GM23248 (cell line): ENCODE results near the gene RFX2. TPM values are rescaled to one million over a fixed set of nuclear protein-coding genes. Genes with fewer than 3 reads are reported as not detected.
"Not testable (repeated sequence)": the region's sequence is repeated elsewhere in the genome, so short reads cannot be mapped to it uniquely, and the experiment has no call there.

Experiments
- DNase-seq: peaks from one replicate; pipeline ENCODE4 v3.0.0-alpha.2; 2015
- H2AFZ ChIP-seq: fragments of 200-600 bp; sonication (generic); 2 replicates; pipeline ENCODE4 v1.6.1; 2016; ENCODE audit warnings: antibody characterized with exemption
- H3F3A ChIP-seq: fragments of 200-600 bp; sonication (generic); 2 replicates; pipeline ENCODE4 v1.6.1; 2016; ENCODE audit warnings: mild to moderate bottlenecking, antibody characterized with exemption, mixed run types; ENCODE audit not compliant: insufficient read depth
- H3K27ac ChIP-seq: fragments of 200-600 bp; sonication (generic); 2 replicates; pipeline ENCODE4 v1.5.1; 2016; ENCODE audit warnings: mild to moderate bottlenecking
- H3K27me3 ChIP-seq: fragments of 200-600 bp; sonication (generic); replicated peaks from 2 replicates; pipeline ENCODE4 v1.6.1; 2016; ENCODE audit warnings: mild to moderate bottlenecking; ENCODE audit not compliant: insufficient read depth
- H3K36me3 ChIP-seq: fragments of 200-600 bp; sonication (generic); 2 replicates; pipeline ENCODE4 v1.6.1; 2016; ENCODE audit warnings: low read depth, mild to moderate bottlenecking
- H3K4me1 ChIP-seq: fragments of 200-600 bp; sonication (generic); 2 replicates; pipeline ENCODE4 v1.6.1; 2016; ENCODE audit warnings: mild to moderate bottlenecking; ENCODE audit not compliant: insufficient read depth
- H3K4me2 ChIP-seq: fragments of 200-600 bp; sonication (generic); one replicate; pipeline ENCODE4 v1.6.1; 2016; ENCODE audit warnings: mild to moderate bottlenecking; ENCODE audit not compliant: unreplicated experiment
- H3K4me3 ChIP-seq: fragments of 200-600 bp; sonication (generic); 2 replicates; pipeline ENCODE4 v1.5.1; 2016; ENCODE audit warnings: mild to moderate bottlenecking
- H3K79me2 ChIP-seq: fragments of 200-600 bp; sonication (generic); 2 replicates; pipeline ENCODE4 v1.6.1; 2016; ENCODE audit warnings: mild to moderate bottlenecking; ENCODE audit not compliant: insufficient read depth
- H3K9ac ChIP-seq: fragments of 200-600 bp; sonication (generic); 2 replicates; pipeline ENCODE4 v1.6.1; 2016; ENCODE audit warnings: mild to moderate bottlenecking
- H3K9me2 ChIP-seq: fragments of 200-600 bp; sonication (generic); 2 replicates; pipeline ENCODE4 v1.6.1; 2016; ENCODE audit warnings: mixed run types, mild to moderate bottlenecking, moderate library complexity; ENCODE audit not compliant: insufficient read depth
- H3K9me3 ChIP-seq: fragments of 200-600 bp; sonication (generic); one replicate; pipeline ENCODE4 v1.6.1; 2017; ENCODE audit warnings: low read depth
- H4K20me1 ChIP-seq: fragments of 200-600 bp; sonication (generic); 2 replicates; pipeline ENCODE4 v1.6.0; 2016; ENCODE audit not compliant: insufficient read depth
- EZH2 ChIP-seq: fragments of 200-600 bp; sonication (generic); IDR thresholded peaks from 2 replicates; pipeline ENCODE4 v1.6.1; 2018; ENCODE audit warnings: antibody characterized with exemption, mild to moderate bottlenecking; ENCODE audit not compliant: insufficient read depth, poor library complexity, severe bottlenecking
- EZH2phosphoT487 ChIP-seq: fragments of 200-600 bp; sonication (generic); IDR thresholded peaks from 2 replicates; pipeline ENCODE4 v1.6.1; 2018; ENCODE audit warnings: antibody characterized with exemption, moderate library complexity, mild to moderate bottlenecking, low read depth; ENCODE audit not compliant: insufficient read depth
- WGBS, 2 experiments: methylation state at CpG; one replicate each; pipeline ENCODE4 v1.1.6; 2015 to 2017; ENCODE audit warnings: low lambda C conversion rate in 2 of 2, low coverage in 1 of 2; ENCODE audit errors: missing lambda C conversion rate in 2 of 2; 5-methylcytosine and 5-hydroxymethylcytosine counted together
- in situ Hi-C: fragments of 300-500 bp; cut with MboI; formaldehyde crosslinking; loops from 2 replicates; pipeline ENCODE4 v1.15.0; 2020
- polyA plus RNA-seq: library from polyadenylated mRNA; unstranded; fragments of >200 nt; fragmentation: Nextera tagmentation; extraction: Ambion mirVana; gene quantifications from 2 replicates; pipeline ENCODE4 v1.2.1, GENCODE V29; 2016
- total RNA-seq: library from RNA; depleted of rRNA; stranded (reverse); fragments of >200 nt; shearing (Covaris generic); gene quantifications from 2 replicates; pipeline ENCODE4 v1.2.3, GENCODE V29; 2014

RFX2 gene
- total and polyA plus RNA-seq, 2 experiments from 2014 or later = 11.3 to 13.1 TPM

GRCh38 chr19:6011206-6011605 lies 99.1 kb downstream of the RFX2 start:
- no peak for DNase-seq
- Histone ChIP-seq H3K79me2 (no peaks in the 10 kb centered on the region), H3K4me1 (no peaks in the 10 kb centered on the region), H3K9ac (no peak overlapping the region), H3K36me3 (no peaks in the 10 kb centered on the region), H2AFZ (no peak overlapping the region), H3K4me2 (no peak overlapping the region), H3K9me3 (no peaks in the 10 kb centered on the region), H3K4me3 (no peak overlapping the region), H3K9me2 (no peaks in the 10 kb centered on the region), H3K27me3 (no peaks in the 10 kb centered on the region), H3K27ac (no peak overlapping the region), H4K20me1 (no peaks in the 10 kb centered on the region), H3F3A (no peaks in the 10 kb centered on the region)
- in situ Hi-C loops = no loop called here
- 83 to 85% methylated on average over 10 of the region's 10 CpGs for WGBS, 2 experiments
- no peak for TF ChIP-seq EZH2phosphoT487
- TF ChIP-seq EZH2 = no peak

GRCh38 chr19:6010107-6010506 lies 100.2 kb downstream of the RFX2 start:
- 85 to 87% methylated on average over 15 to 16 of the region's 16 CpGs for WGBS, 2 experiments
- H4K20me1 ChIP-seq = no peaks in the 10 kb centered on the region
- no peak overlapping the region for H3K4me3 ChIP-seq
- no peaks in the 10 kb centered on the region for H3K9me2 ChIP-seq
- H3K27ac ChIP-seq = no peak overlapping the region
- no peaks in the 10 kb centered on the region for H3K9me3 ChIP-seq
- DNase-seq = no peak
- in situ Hi-C loops = no loop called here
- H3F3A ChIP-seq = no peaks in the 10 kb centered on the region
- H3K36me3 ChIP-seq = no peaks in the 10 kb centered on the region
- H3K9ac ChIP-seq = no peak overlapping the region
- H2AFZ ChIP-seq = no peak overlapping the region
- H3K4me2 ChIP-seq = no peak overlapping the region
- H3K79me2 ChIP-seq = no peaks in the 10 kb centered on the region
- TF ChIP-seq EZH2phosphoT487 (no peak), EZH2 (no peak)
- H3K4me1 ChIP-seq = no peaks in the 10 kb centered on the region
- H3K27me3 ChIP-seq = no peaks in the 10 kb centered on the region

DNA sequence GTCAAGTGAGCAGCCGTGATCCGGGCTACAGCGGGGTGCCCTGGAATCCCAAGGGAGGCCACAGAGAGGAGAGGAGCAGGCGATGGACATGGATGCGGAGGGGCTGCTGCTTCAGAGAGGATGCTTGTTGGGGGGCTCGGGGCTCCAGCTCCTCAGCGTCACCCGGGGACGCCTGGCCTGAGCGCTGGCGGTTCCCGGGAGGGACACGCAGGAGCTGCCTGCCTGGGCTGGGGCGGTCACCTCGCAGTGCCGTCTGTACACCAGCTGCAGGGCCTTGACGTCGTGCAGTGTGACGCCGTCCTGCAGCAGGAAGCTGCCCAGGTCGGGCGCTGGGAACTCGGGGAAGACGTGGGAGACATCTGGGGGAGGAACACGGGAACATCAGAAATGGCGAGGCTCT lies 102.4 kb downstream of the RFX2 start:
- no peak overlapping the region for H3K27ac ChIP-seq
- in situ Hi-C loops = no loop called here
- DNase-seq = no peak
- H3K9ac ChIP-seq = no peak overlapping the region
- H3K4me2 ChIP-seq = no peak overlapping the region
- H3K9me3 ChIP-seq = no peaks in the 10 kb centered on the region
- no peaks in the 10 kb centered on the region for H3K27me3 ChIP-seq
- no peaks in the 10 kb centered on the region for H3K4me1 ChIP-seq
- no peaks in the 10 kb centered on the region for H3K79me2 ChIP-seq
- H4K20me1 ChIP-seq = no peaks in the 10 kb centered on the region
- TF ChIP-seq EZH2 = no peak
- no peak for TF ChIP-seq EZH2phosphoT487
- H3K9me2 ChIP-seq = no peaks in the 10 kb centered on the region
- no peaks in the 10 kb centered on the region for H3F3A ChIP-seq
- 86% methylated on average over 26 of the region's 26 CpGs for WGBS, 2 experiments
- H2AFZ ChIP-seq = no peak overlapping the region
- H3K36me3 ChIP-seq = no peaks in the 10 kb centered on the region
- H3K4me3 ChIP-seq = no peak overlapping the region

- Histone ChIP-seq H3K4me2 (no peak overlapping the region), H3K27me3 (no peaks in the 10 kb centered on the region), H3K27ac (no peak overlapping the region), H3K4me1 (no peaks in the 10 kb centered on the region), H3F3A (no peaks in the 10 kb centered on the region), H3K9me3 (no peaks in the 10 kb centered on the region), H3K36me3 (no peaks in the 10 kb centered on the region), H3K9ac (no peak overlapping the region), H3K79me2 (no peaks in the 10 kb centered on the region), H2AFZ (no peak overlapping the region), H3K9me2 (no peaks in the 10 kb centered on the region), H4K20me1 (no peaks in the 10 kb centered on the region), H3K4me3 (no peak overlapping the region)
- TF ChIP-seq EZH2 (no peak), EZH2phosphoT487 (no peak)
- in situ Hi-C loops = no loop called here
- WGBS, 2 experiments = 94 to 96% methylated on average over 19 to 20 of the region's 20 CpGs
- DNase-seq = no peak
Measured at GRCh38 chr19:6006896-6007295, 103.4 kb downstream of the RFX2 start.

- in situ Hi-C loops, DNase-seq, H4K20me1 ChIP-seq, H2AFZ ChIP-seq, H3K9ac ChIP-seq, H3K27ac ChIP-seq, H3F3A ChIP-seq, H3K79me2 ChIP-seq, H3K36me3 ChIP-seq, H3K4me2 ChIP-seq, H3K9me2 ChIP-seq, H3K4me3 ChIP-seq, H3K27me3 ChIP-seq, H3K4me1 ChIP-seq, H3K9me3 ChIP-seq: not testable (repeated sequence)
- WGBS, 2 experiments = 94 to 98% methylated on average over 7 of the region's 7 CpGs
Measured at GRCh38 chr19:6006070-6006446, 104.2 kb downstream of the RFX2 start.
